ENCODE results near the gene PHACTR1.

DNA sequence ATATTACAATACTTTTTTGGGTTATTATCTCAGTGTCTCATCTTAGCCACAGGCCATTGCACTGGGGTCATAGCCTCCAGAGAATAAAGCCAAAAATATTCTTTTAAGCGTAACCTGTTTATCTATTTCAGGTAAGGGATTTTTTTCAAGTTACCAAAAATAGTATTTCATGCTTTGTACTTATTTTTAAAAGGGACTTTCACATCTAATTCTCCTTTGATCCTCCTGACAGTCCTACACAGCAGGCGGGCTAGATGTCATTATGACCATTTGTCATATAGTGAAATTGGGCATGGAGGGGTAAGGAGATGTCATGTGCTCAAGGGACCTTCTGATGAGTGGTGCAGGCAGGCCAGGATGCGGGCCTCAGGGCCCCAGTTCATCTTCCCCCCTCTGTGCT, 542.8 kb downstream of the PHACTR1 start:
- TF ChIP-seq CTCF (IDR thresholded peaks at IDR 0.05) (no peak), POLR2A (IDR thresholded peaks at IDR 0.05) (no peak)
